ENCODE results near the gene SNX20. TPM values are rescaled to one million over a fixed set of nuclear protein-coding genes. Genes with fewer than 3 reads are reported as not detected.

SNX20 gene
- total RNA-seq, 2 donors from 2014 or later = 0.82 to 2.5 TPM

DNA sequence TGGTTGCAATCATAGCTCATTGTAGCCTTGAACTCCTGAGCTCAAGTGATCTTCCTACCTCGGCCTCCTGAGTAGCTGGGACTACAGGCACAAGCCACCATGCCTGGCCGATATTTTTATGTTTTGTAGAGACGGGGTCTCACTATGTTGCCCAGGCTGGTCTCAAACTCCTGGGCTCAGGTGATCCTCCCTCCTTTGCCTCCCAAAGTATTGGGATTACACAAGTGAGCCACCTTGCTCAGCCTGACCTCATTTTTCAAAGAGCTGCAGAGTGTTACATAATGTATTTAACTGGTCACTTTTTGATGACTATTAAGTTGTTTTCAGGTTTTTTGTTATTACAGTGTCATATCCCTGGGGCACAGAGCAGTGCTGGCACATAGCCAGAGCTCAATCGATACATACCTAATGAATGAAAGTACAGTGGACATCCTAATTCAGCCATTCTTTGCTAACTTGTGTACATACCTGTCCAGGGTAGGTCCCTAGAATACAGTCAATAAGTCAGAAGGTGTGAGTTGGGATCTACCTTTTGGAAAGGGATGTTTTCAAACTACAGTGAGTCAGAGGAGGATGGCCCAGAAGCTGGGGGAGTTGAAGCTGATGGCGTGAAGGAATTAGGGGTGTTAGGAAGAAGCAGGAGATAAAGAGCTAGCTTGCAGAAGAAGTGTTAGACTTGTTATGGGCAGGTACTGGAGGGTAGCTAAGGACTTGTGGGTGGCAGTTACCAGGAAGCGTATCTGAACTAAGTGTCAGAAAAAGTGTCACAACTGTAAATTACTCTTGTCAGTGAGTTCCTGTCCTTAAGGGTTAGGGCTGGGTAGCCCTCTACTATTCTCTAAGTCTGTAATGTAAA is 40.7 kb upstream of the SNX20 start:
- Histone ChIP-seq H3K27ac (no peak overlapping the region), H3K9me3 (no peaks in the 10 kb centered on the region), H3K4me3 (no peak overlapping the region), H3K36me3 (no peaks in the 10 kb centered on the region), H3K4me1 (replicated peaks) (no peaks in the 10 kb centered on the region), H3K27me3 (replicated peaks; ENCODE audit: insufficient read depth) (no peaks in the 10 kb centered on the region)
- intact Hi-C loops (cut with DNase I) = no loop called here
- no peak for DNase-seq (ENCODE audit: low spot score)
- WGBS = 88% methylated on average over 6 of the region's 6 CpGs
- TF ChIP-seq CTCF (IDR thresholded peaks at IDR 0.05) (no peak), POLR2AphosphoS5 (IDR thresholded peaks at IDR 0.05) (no peak)

DNA sequence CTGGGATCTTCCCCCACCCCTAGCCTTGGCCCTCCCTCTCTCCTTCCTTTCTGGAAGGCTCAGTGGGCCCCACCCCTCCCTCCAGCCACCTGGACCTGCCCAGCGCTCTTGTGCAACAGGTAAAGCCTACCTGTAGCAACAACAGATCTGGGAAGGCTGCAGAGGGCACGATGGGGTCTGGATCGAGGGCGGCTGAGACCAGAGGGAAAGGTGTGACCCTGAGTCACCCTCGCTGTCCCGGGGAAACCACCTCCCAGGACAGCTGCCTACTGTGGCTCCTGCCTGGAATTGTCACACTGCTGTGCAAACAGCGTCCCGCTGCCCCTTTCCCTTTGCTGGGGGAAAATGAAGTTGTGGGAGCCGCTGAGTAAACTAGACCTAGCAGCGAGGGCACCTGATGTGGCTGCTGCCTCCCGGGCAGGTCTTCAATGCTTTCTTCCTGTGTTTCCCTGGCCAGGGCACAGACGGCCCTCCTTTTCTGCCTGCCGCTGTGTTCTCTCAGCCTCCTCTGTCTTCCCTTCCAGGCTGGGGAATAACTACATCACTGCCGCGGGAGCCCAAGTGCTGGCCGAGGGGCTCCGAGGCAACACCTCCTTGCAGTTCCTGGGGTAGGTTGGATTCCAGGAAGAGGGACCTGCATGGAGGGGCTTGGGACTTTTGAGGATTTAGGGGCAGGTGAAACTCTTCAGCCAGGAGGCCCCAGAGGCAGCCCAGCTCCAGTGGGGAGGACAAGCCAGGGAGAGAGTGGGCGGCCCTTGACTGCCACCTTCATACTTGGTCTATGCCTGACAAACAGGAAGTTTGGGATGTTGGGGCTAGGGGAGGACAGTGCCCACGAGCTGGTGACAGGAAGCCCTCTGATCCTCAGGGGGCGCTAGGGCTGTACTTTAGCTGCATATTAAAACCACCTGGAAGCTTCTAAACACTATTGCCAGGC is 38.6 kb upstream of the SNX20 start:
- H3K9me3 ChIP-seq = no peaks in the 10 kb centered on the region
- H3K4me1 ChIP-seq (replicated peaks) = no peaks in the 10 kb centered on the region
- intact Hi-C loops (cut with DNase I) = no loop called here
- WGBS = 55% methylated on average over 20 of the region's 20 CpGs
- no peak overlapping the region for H3K4me3 ChIP-seq
- H3K36me3 ChIP-seq = no peaks in the 10 kb centered on the region
- peak overlapping the region; percentile 12 to 62 for H3K27ac ChIP-seq
- no peaks in the 10 kb centered on the region for H3K27me3 ChIP-seq (replicated peaks; ENCODE audit: insufficient read depth)
- peak; percentile 7 for TF ChIP-seq POLR2AphosphoS5 (IDR thresholded peaks at IDR 0.05)
- no peak for TF ChIP-seq CTCF (IDR thresholded peaks at IDR 0.05)
- TF ChIP-seq POLR2A (IDR thresholded peaks at IDR 0.05) = no peak
- DNase-seq (ENCODE audit: low spot score) = peak; percentile 68

DNA sequence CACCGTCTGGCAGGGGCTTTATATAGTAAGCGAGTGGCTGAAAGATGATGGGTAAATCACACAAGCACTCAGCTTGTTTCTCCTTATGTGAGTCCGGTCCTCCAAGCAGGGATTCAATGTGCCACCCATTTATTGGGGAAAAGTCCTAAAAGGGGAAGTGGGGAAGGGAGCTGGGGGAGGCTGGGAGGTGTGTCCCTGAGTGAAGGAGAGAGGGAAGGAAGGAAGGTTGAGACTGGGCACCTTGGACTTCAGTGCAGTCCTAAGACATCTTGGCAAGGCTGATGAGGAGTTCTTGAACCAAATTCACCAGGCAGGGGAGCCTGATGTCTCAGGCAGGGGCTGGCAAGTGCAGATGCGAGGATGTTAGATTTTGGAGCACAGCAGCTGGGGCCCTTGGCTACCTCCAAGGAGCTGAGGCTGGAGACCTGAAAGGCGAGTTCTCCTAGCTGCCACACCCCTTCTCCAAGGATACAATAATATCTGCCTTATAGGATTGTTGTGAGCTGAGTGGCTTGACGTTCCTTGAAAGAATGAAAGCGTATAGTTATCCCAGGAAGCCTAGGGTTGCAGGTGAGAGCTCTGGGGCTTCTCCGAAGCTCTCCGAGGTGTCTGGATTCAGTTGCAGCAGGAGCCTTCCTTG is 37.8 kb upstream of the SNX20 start:
- Histone ChIP-seq H3K4me3 (no peak overlapping the region), H3K9me3 (no peaks in the 10 kb centered on the region), H3K27ac (peak overlapping the region; percentile 12 to 62), H3K27me3 (replicated peaks; ENCODE audit: insufficient read depth) (no peaks in the 10 kb centered on the region), H3K4me1 (replicated peaks) (no peaks in the 10 kb centered on the region), H3K36me3 (no peaks in the 10 kb centered on the region)
- 56% methylated on average over 9 of the region's 9 CpGs for WGBS
- TF ChIP-seq CTCF (IDR thresholded peaks at IDR 0.05) (no peak), POLR2AphosphoS5 (IDR thresholded peaks at IDR 0.05) (peak; percentile 42)
- intact Hi-C loops (cut with DNase I) = no loop called here
- DNase-seq (ENCODE audit: low spot score) = peak; percentile 62

DNA sequence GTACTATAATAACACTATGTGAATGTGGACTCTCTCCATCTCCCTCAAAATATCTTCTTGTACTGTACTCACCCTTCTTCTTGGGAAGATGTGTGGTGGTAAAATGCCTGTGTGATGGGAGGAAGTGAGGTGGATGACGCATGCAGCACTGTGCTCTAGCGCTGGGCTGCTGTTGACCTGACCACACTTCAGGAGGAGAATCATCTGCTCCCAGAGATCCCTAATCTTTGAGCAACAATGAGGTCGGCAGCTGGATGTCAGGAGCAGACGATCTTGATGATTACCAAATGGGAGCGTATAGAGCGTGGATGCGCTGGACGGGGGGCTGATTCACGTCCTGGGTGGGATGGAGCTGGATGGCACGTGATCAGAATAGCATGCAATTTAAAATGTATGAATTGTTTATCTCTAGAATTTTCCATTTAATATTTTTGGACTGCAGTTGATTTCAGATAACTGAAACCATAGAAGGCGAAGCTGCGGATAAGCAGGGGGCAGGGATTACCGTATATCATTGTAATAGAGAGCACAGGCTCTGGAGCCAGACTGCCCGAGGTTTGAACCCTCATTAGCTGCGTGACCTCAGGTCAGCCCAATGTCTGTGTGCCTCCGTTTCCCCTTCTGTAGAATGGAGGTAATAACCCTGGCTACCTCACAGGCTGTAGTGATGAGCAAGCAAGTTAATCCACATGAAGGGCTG is 37.1 kb upstream of the SNX20 start:
- intact Hi-C loops (cut with DNase I) = no loop called here
- Histone ChIP-seq H3K36me3 (no peaks in the 10 kb centered on the region), H3K9me3 (no peaks in the 10 kb centered on the region), H3K4me1 (replicated peaks) (no peaks in the 10 kb centered on the region), H3K27ac (no peak overlapping the region), H3K27me3 (replicated peaks; ENCODE audit: insufficient read depth) (no peaks in the 10 kb centered on the region), H3K4me3 (no peak overlapping the region)
- 73% methylated on average over 16 of the region's 16 CpGs for WGBS
- no peak for DNase-seq (ENCODE audit: low spot score)
- TF ChIP-seq POLR2AphosphoS5 (IDR thresholded peaks at IDR 0.05) (no peak), CTCF (IDR thresholded peaks at IDR 0.05) (no peak), POLR2A (IDR thresholded peaks at IDR 0.05) (no peak)

Measured in prostate gland (tissue), 2 donors.